SK-N-SH (cell line): ENCODE data around the gene BCL6B. TPM values are rescaled to one million over a fixed set of nuclear protein-coding genes. Genes with fewer than 3 reads are reported as not detected.
A peak's percentile ranks its signal among the peaks of the same experiment; 100 is the strongest.

Source experiments
- CTCF ChIA-PET: fragments of 300-600, 350-600 bp; formaldehyde crosslinking; extraction: SDS; loops from one replicate; lab custom pipeline; 2021; lab: Yijun Ruan, JAX
- POLR2A ChIA-PET: fragments of 350-600 bp; sonication (Branson Sonifier 250); formaldehyde crosslinking; extraction: SDS; loops from one replicate; lab custom pipeline; 2020; ENCODE audit warnings: antibody characterized with exemption, inconsistent platforms; lab: Yijun Ruan, JAX
- DNase-seq: peaks from one replicate; pipeline ENCODE4 v3.0.0; 2012
- H2AFZ ChIP-seq: fragments of 200-600 bp; sonication (generic); 2 replicates; pipeline ENCODE4 v1.8.1; 2016; ENCODE audit warnings: antibody characterized with exemption, mild to moderate bottlenecking, low read depth
- H3F3A ChIP-seq: fragments of 200-600 bp; sonication (generic); replicated peaks from 2 replicates; pipeline ENCODE3; 2016; ENCODE audit warnings: antibody characterized with exemption, mild to moderate bottlenecking; ENCODE audit not compliant: insufficient read depth
- H3K27ac ChIP-seq, 2 experiments: fragments of 200-500 bp in 1 of 2; fragments of 200-600 bp in 1 of 2; sonication (Bioruptor generic) in 1 of 2; sonication (generic), shearing (Covaris generic) in 1 of 2; 2 replicates each; pipeline versions ENCODE4 v1.5.1 to v1.6.1; 2014 to 2016; ENCODE audit warnings: low read depth in 2 of 2, inconsistent platforms in 1 of 2, low read length in 1 of 2, mild to moderate bottlenecking in 1 of 2, mixed read lengths in 1 of 2
- H3K27me3 ChIP-seq: fragments of 200-600 bp; sonication (generic), shearing (Covaris generic); 2 replicates; pipeline ENCODE4 v1.6.1; 2016; ENCODE audit warnings: mixed run types; ENCODE audit not compliant: insufficient read depth
- H3K36me3 ChIP-seq, 2 experiments: fragments of 200-500 bp in 1 of 2; fragments of 200-600 bp in 1 of 2; sonication (Bioruptor generic) in 1 of 2; sonication (generic) in 1 of 2; replicated peaks in 1 of 2; 2 replicates each; pipeline versions ENCODE3 to v1.5.1; 2014 to 2016; ENCODE audit warnings: low read length in 1 of 2, mild to moderate bottlenecking in 1 of 2; ENCODE audit not compliant: insufficient read depth in 2 of 2, control insufficient read depth in 1 of 2
- H3K4me1 ChIP-seq, 2 experiments: fragments of 200-500 bp in 1 of 2; fragments of 200-600 bp in 1 of 2; sonication (Bioruptor generic) in 1 of 2; sonication (generic), shearing (Covaris generic) in 1 of 2; 2 replicates each; pipeline versions ENCODE4 v1.5.1 to v1.6.1; 2014 to 2016; ENCODE audit warnings: low read depth in 1 of 2, low read length in 1 of 2, mixed run types in 1 of 2; ENCODE audit not compliant: insufficient read depth in 2 of 2, control insufficient read depth in 1 of 2
- H3K4me2 ChIP-seq: fragments of 200-600 bp; sonication (generic), shearing (Covaris generic); 2 replicates; pipeline ENCODE4 v1.6.1; 2017; ENCODE audit warnings: mixed run types
- H3K4me3 ChIP-seq, 2 experiments: fragments of 200-500 bp in 1 of 2; fragments of 200-600 bp in 1 of 2; sonication (Bioruptor generic) in 1 of 2; sonication (generic), shearing (Covaris generic) in 1 of 2; 2 replicates each; pipeline versions ENCODE4 v1.5.1 to v1.8.1; 2014 to 2016; ENCODE audit warnings: low read depth in 2 of 2, inconsistent platforms in 1 of 2, low read length in 1 of 2, mild to moderate bottlenecking in 1 of 2, mixed read lengths in 1 of 2, moderate library complexity in 1 of 2
- H3K79me2 ChIP-seq: fragments of 200-600 bp; sonication (generic); 2 replicates; pipeline ENCODE4 v1.8.1; 2017; ENCODE audit warnings: mild to moderate bottlenecking; ENCODE audit not compliant: insufficient read depth
- H3K9ac ChIP-seq: fragments of 200-600 bp; sonication (generic); 2 replicates; pipeline ENCODE4 v1.6.1; 2017; ENCODE audit warnings: mixed run types
- H3K9me2 ChIP-seq: fragments of 200-600 bp; sonication (generic); 2 replicates; pipeline ENCODE4 v1.6.1; 2017; ENCODE audit warnings: mixed run types
- H3K9me3 ChIP-seq: fragments of 200-600 bp; sonication (generic); 2 replicates; pipeline ENCODE4 v1.6.1; 2017; ENCODE audit warnings: mixed run types, mild to moderate bottlenecking, moderate library complexity
- H4K20me1 ChIP-seq: fragments of 200-600 bp; sonication (generic); 2 replicates; pipeline ENCODE4 v1.6.1; 2017; ENCODE audit warnings: mild to moderate bottlenecking, mixed run types; ENCODE audit not compliant: insufficient read depth
- EP300 ChIP-seq, 2 experiments: IDR thresholded peaks; 2 replicates each; pipeline versions ENCODE4 v1.4.0 to v1.6.1; 2012; ENCODE audit warnings: borderline replicate concordance in 1 of 2, low read depth in 1 of 2, low read length in 1 of 2
- EZH2phosphoT487 ChIP-seq: fragments of 200-600 bp; sonication (generic); IDR thresholded peaks from 2 replicates; pipeline ENCODE4 v1.6.1; 2017; ENCODE audit warnings: low read depth, mixed run types, mild to moderate bottlenecking, antibody characterized with exemption, moderate library complexity, borderline replicate concordance
- GATA2 ChIP-seq: sonication (generic); formaldehyde crosslinking; IDR thresholded peaks from 2 replicates; pipeline ENCODE4 v1.5.0; 2020; ENCODE audit warnings: mild to moderate bottlenecking, missing genetic modification reagents
- JUND ChIP-seq: IDR thresholded peaks from 2 replicates; pipeline ENCODE4 v1.4.0; 2012
- NFIC ChIP-seq: IDR thresholded peaks from 2 replicates; pipeline ENCODE4 v1.4.0; 2012; ENCODE audit warnings: borderline replicate concordance
- RXRA ChIP-seq: IDR thresholded peaks from 2 replicates; pipeline ENCODE4 v1.4.0; 2012; ENCODE audit warnings: low read depth, mild to moderate bottlenecking, borderline replicate concordance
- SIN3A ChIP-seq: IDR thresholded peaks from 2 replicates; pipeline ENCODE4 v1.6.1; 2012; ENCODE audit warnings: low read depth, mild to moderate bottlenecking, low read length, moderate library complexity, borderline replicate concordance
- YY1 ChIP-seq: IDR thresholded peaks from 2 replicates; pipeline ENCODE4 v1.4.0; 2012; ENCODE audit warnings: low read depth, mild to moderate bottlenecking
- ZBTB33 ChIP-seq: IDR thresholded peaks from 2 replicates; pipeline ENCODE4 v1.4.0; 2012; ENCODE audit warnings: low read depth, borderline replicate concordance
- WGBS: methylation state at CpG from one replicate; pipeline ENCODE4 v1.1.6; 2017; ENCODE audit warnings: low lambda C conversion rate; 5-methylcytosine and 5-hydroxymethylcytosine counted together
- polyA plus RNA-seq, 3 experiments: library from polyadenylated mRNA; depleted of rRNA; stranded (reverse); fragments of >200 nt; gene quantifications; 2 replicates each; pipeline ENCODE4 v1.2.3, GENCODE V29; 2012
- TF ChIP-seq, protein P1 (sequence below): IDR thresholded peaks from 2 replicates; pipeline ENCODE4; 2012

The BCL6B gene
- polyA plus RNA-seq, 1 of the 3 experiments (the other 2 are of a cell fraction) = 0.02 TPM

GRCh38 chr17:7010523-7010922 is 12.3 kb upstream of the BCL6B start:
- DNase-seq = no peak
- Histone ChIP-seq H4K20me1 (no peaks in the 10 kb centered on the region), H3K4me3 (peak overlapping the region in 1 of 2 experiments; percentile 85; a peak in 2 of 4 replicates), H3K9me3 (no peaks in the 10 kb centered on the region), H3K27me3 (no peaks in the 10 kb centered on the region), H3K79me2 (peaks cover 68% of the 10 kb centered on the region), H3K9me2 (no peaks in the 10 kb centered on the region), H3K4me2 (peak overlapping the region; percentile 83), H2AFZ (no peak overlapping the region), H3F3A (peaks cover 12% of the 10 kb centered on the region), H3K36me3 (no peaks in the 10 kb centered on the region), H3K9ac (0 out of 2 replicates have a peak overlapping the region, but pooled peaks have one; percentile 97), H3K4me1 (peaks cover 11 to 23% of the 10 kb centered on the region in 2 experiments; a peak in 2 of 4 replicates), H3K27ac (no peak overlapping the region)
- ChIA-PET CTCF (interaction anchor here (1.0 to 2.2 kb wide), 3 partner anchors 35 to 167 kb away, joined by 3 to 12 read pairs (median 3); no protein-coding TSS in a partner anchor), POLR2A (no interaction called here)
- WGBS = 92% methylated on average over 2 of the region's 2 CpGs
- TF ChIP-seq ZBTB33 (no peak), GATA2 (CRISPR knock-in tag) (no peak), JUND (no peak), NFIC (no peak), YY1 (no peak), EZH2phosphoT487 (no peak)

- H3K4me3 ChIP-seq = peak overlapping the region; percentile 78 to 85
- peaks cover 68% of the 10 kb centered on the region for H3K79me2 ChIP-seq
- H2AFZ ChIP-seq = no peak overlapping the region
- peaks cover 12 to 26% of the 10 kb centered on the region in 2 experiments; a peak in 2 of 4 replicates for H3K4me1 ChIP-seq
- H3K9me2 ChIP-seq = no peaks in the 10 kb centered on the region
- POLR2A ChIA-PET = no interaction called here
- peak overlapping the region; percentile 97 for H3K9ac ChIP-seq
- 28% methylated on average over 14 of the region's 14 CpGs for WGBS
- DNase-seq = no peak
- H4K20me1 ChIP-seq = no peaks in the 10 kb centered on the region
- CTCF ChIA-PET = interaction anchor here (0.9 to 2.2 kb wide), 3 partner anchors 95 to 166 kb away, joined by 3 to 12 read pairs (median 3); no protein-coding TSS in a partner anchor
- peaks cover 12% of the 10 kb centered on the region for H3F3A ChIP-seq
- peak overlapping the region; percentile 83 for H3K4me2 ChIP-seq
- no peak overlapping the region for H3K27ac ChIP-seq
- H3K9me3 ChIP-seq = no peaks in the 10 kb centered on the region
- peaks cover 0 to under 1% of the 10 kb centered on the region in 2 experiments for H3K36me3 ChIP-seq
- no peaks in the 10 kb centered on the region for H3K27me3 ChIP-seq
- TF ChIP-seq RXRA = no peak
- no peak for TF ChIP-seq SIN3A
- no peak for TF ChIP-seq YY1
- TF ChIP-seq, all 33 proteins: peak for 0
These were observed 11.4 kb upstream of the BCL6B start for GRCh38 chr17:7011415-7011814.

- peak overlapping the region; percentile 97 for H3K9ac ChIP-seq
- DNase-seq = no peak
- peak overlapping the region; percentile 83 for H3K4me2 ChIP-seq
- no peak for TF ChIP-seq EP300 (IDR thresholded peaks at IDR 0.05; ENCODE audit: borderline replicate concordance in 1 of 2, low read depth in 1 of 2, low read length in 1 of 2)
- TF ChIP-seq, protein P1, sequence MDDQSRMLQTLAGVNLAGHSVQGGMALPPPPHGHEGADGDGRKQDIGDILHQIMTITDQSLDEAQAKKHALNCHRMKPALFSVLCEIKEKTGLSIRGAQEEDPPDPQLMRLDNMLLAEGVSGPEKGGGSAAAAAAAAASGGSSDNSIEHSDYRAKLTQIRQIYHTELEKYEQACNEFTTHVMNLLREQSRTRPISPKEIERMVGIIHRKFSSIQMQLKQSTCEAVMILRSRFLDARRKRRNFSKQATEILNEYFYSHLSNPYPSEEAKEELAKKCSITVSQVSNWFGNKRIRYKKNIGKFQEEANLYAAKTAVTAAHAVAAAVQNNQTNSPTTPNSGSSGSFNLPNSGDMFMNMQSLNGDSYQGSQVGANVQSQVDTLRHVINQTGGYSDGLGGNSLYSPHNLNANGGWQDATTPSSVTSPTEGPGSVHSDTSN = no peak
- CTCF ChIA-PET = interaction anchor here (0.9 to 1.9 kb wide), 3 partner anchors 10 to 101 kb away, joined by 3 to 11 read pairs (median 7); no protein-coding TSS in a partner anchor
- H3K36me3 ChIP-seq = peaks cover 0 to 5% of the 10 kb centered on the region in 2 experiments
- no peaks in the 10 kb centered on the region for H4K20me1 ChIP-seq
- H3K9me3 ChIP-seq = no peaks in the 10 kb centered on the region
- H3K4me3 ChIP-seq = peak overlapping the region; percentile 78 to 85
- WGBS = 0% methylated on average over 6 of the region's 6 CpGs
- POLR2A ChIA-PET = no interaction called here
- H2AFZ ChIP-seq = peak overlapping the region; percentile 76
- H3F3A ChIP-seq = peaks cover 12% of the 10 kb centered on the region
- H3K27ac ChIP-seq = peak overlapping the region; percentile 95
- peaks cover 67% of the 10 kb centered on the region for H3K79me2 ChIP-seq
- no peaks in the 10 kb centered on the region for H3K27me3 ChIP-seq
- peaks cover 12 to 26% of the 10 kb centered on the region in 2 experiments; a peak in 2 of 4 replicates for H3K4me1 ChIP-seq
- no peaks in the 10 kb centered on the region for H3K9me2 ChIP-seq
These were observed 11.0 kb upstream of the BCL6B start for GRCh38 chr17:7011942-7012254.
